Left lung (tissue), 14 donors: ENCODE measurements around the gene PTRHD1. TPM values are rescaled to one million over a fixed set of nuclear protein-coding genes. Genes with fewer than 3 reads are reported as not detected.

Source experiments
- ATAC-seq: fragments of 200-7000 bp; cut with Tn5 transposase; one replicate; pipeline ENCODE4 v1.9.1; 2020; ENCODE audit warnings: moderate library complexity
- DNase-seq, 4 donors: peaks; one replicate each; pipeline ENCODE4 v3.0.0-alpha.2; 2013 to 2020
- H3K27ac ChIP-seq, 2 donors: fragments of 200-600 bp; sonication (generic) in 1 of 2; one replicate each; pipeline versions ENCODE4 v1.5.0 to v1.8.0; 2020 to 2021
- H3K27me3 ChIP-seq, 2 donors: fragments of 200-600 bp; sonication (generic) in 1 of 2; one replicate each; pipeline versions ENCODE4 v1.5.0 to v1.8.0; 2020 to 2021
- H3K36me3 ChIP-seq, 2 donors: fragments of 200-600 bp; sonication (generic) in 1 of 2; one replicate each; pipeline versions ENCODE4 v1.5.0 to v1.8.0; 2020 to 2021
- H3K4me1 ChIP-seq, 2 donors: fragments of 200-600 bp; one replicate each; pipeline ENCODE4 v1.8.0; 2021
- H3K4me3 ChIP-seq, 2 donors: fragments of 200-600 bp; sonication (generic) in 1 of 2; one replicate each; pipeline versions ENCODE4 v1.5.0 to v1.8.0; 2020 to 2021; ENCODE audit warnings: mild to moderate bottlenecking in 1 of 2
- H3K9me3 ChIP-seq, 2 donors: fragments of 200-600 bp; sonication (generic) in 1 of 2; one replicate each; pipeline versions ENCODE4 v1.5.0 to v1.8.0; 2020 to 2021
- CTCF ChIP-seq, 2 donors: fragments of 200-600 bp; sonication (generic) in 1 of 2; IDR thresholded peaks; one replicate each; pipeline versions ENCODE4 v1.5.0 to v1.8.0; 2021; ENCODE audit warnings: antibody characterized with exemption in 2 of 2
- intact Hi-C, 2 donors: fragments of 100-400 bp; cut with DNase I; formaldehyde crosslinking; loops; one replicate each; pipeline versions ENCODE4 v1.11.2 to v1.14.2; 2022
- long read RNA-seq, 12 donors: library from polyadenylated mRNA in 2 of 12; unstranded in 2 of 12; transcript quantifications; one replicate each; pipeline ENCODE4 v2.0.0 and lab custom pipeline, GENCODE V29; 2019 to 2026
- polyA plus RNA-seq, 6 donors: library from polyadenylated mRNA; unstranded; fragments of 120-200 nt; gene quantifications; one replicate each; pipeline ENCODE4 v1.2.1, GENCODE V29; 2013; ENCODE audit not compliant: insufficient read length in 6 of 6
- total RNA-seq, 2 donors: library from RNA; stranded (reverse); fragmentation: NEBNext Ultra II Directional; extraction: Animal tissue kit (Norgen Biotek cat#: 25700); gene quantifications; one replicate each; pipeline ENCODE4 v1.2.1, GENCODE V29; 2021
- donor health status: DM: no; HTN: yes; CAD: no.
- donor health status: DM: no; HTN: no; CAD: no.

Gene PTRHD1
- total RNA-seq: 10 to 100 TPM; 31.3 to 45.0 TPM
- 10 to 100 TPM; 47.6 to 62.6 (median 51.7) TPM for polyA plus RNA-seq
- long read RNA-seq, donor 1, transcript PTRHD1-201 (2 exons, 1,105 nt): major isoform, 119 of 120 reads
- long read RNA-seq, donor 1, partial matches to known transcripts: 0 of 120 reads
- long read RNA-seq, donor 1, other reads (novel, unspliced or antisense): 0 of 120 reads
- long read RNA-seq, donor 2, transcript PTRHD1-201 (2 exons, 1,105 nt): major isoform, 89 of 115 reads
- long read RNA-seq, donor 2, partial matches to known transcripts: 26 of 115 reads
- long read RNA-seq, donor 2, other reads (novel, unspliced or antisense): 0 of 115 reads
- long read RNA-seq, donor 3, transcript PTRHD1-201 (2 exons, 1,105 nt): major isoform, 102 of 118 reads
- long read RNA-seq, donor 3, partial matches to known transcripts: 15 of 118 reads
- long read RNA-seq, donor 3, other reads (novel, unspliced or antisense): 0 of 118 reads
- long read RNA-seq, donor 4, transcript PTRHD1-201 (2 exons, 1,105 nt): major isoform, 63 of 64 reads
- long read RNA-seq, donor 4, partial matches to known transcripts: 1 of 64 reads
- long read RNA-seq, donor 4, other reads (novel, unspliced or antisense): 0 of 64 reads
- long read RNA-seq, donor 5, transcript PTRHD1-201 (2 exons, 1,105 nt): major isoform, 115 of 131 reads
- long read RNA-seq, donor 5, partial matches to known transcripts: 15 of 131 reads
- long read RNA-seq, donor 5, other reads (novel, unspliced or antisense): 0 of 131 reads
- long read RNA-seq, donor 6, transcript PTRHD1-201 (2 exons, 1,105 nt): major isoform, 195 of 196 reads
- long read RNA-seq, donor 6, partial matches to known transcripts: 0 of 196 reads
- long read RNA-seq, donor 6, other reads (novel, unspliced or antisense): 0 of 196 reads
- long read RNA-seq, donor 7, transcript PTRHD1-201 (2 exons, 1,105 nt): major isoform, 69 of 78 reads
- long read RNA-seq, donor 7, partial matches to known transcripts: 9 of 78 reads
- long read RNA-seq, donor 7, other reads (novel, unspliced or antisense): 0 of 78 reads
- long read RNA-seq, donor 8, transcript PTRHD1-201 (2 exons, 1,105 nt): major isoform, 55 of 55 reads
- long read RNA-seq, donor 8, partial matches to known transcripts: 0 of 55 reads
- long read RNA-seq, donor 8, other reads (novel, unspliced or antisense): 0 of 55 reads
- long read RNA-seq, donor 9, partial matches to known transcripts: 0 of 2 reads
- long read RNA-seq, donor 9, other reads (novel, unspliced or antisense): 0 of 2 reads
- long read RNA-seq, donor 10, transcript PTRHD1-201 (2 exons, 1,105 nt): major isoform, 54 of 55 reads
- long read RNA-seq, donor 10, partial matches to known transcripts: 0 of 55 reads
- long read RNA-seq, donor 10, other reads (novel, unspliced or antisense): 1 of 55 reads
- long read RNA-seq, donor 11, transcript PTRHD1-201 (2 exons, 1,105 nt): major isoform, 79 of 79 reads
- long read RNA-seq, donor 11, partial matches to known transcripts: 0 of 79 reads
- long read RNA-seq, donor 11, other reads (novel, unspliced or antisense): 0 of 79 reads
- long read RNA-seq, donor 12, transcript PTRHD1-201 (2 exons, 1,105 nt): major isoform, 64 of 64 reads
- long read RNA-seq, donor 12, partial matches to known transcripts: 0 of 64 reads
- long read RNA-seq, donor 12, other reads (novel, unspliced or antisense): 0 of 64 reads

- Histone ChIP-seq H3K27ac (peak within 1 kb of the TSS; percentile 99), H3K27me3 (no peaks in the 10 kb centered on the region), H3K9me3 (no peaks in the 10 kb centered on the region), H3K4me1 (peaks cover 6 to 33% of the 10 kb centered on the region in 2 donors), H3K36me3 (peaks cover 0 to 12% of the 10 kb centered on the region in 2 donors), H3K4me3 (peak within 1 kb of the TSS; percentile 76 to 80)
- DNase-seq: peak; percentile 97 to 99 (median 98)
- peak; percentile 97 for ATAC-seq
- TF ChIP-seq CTCF (IDR thresholded peaks at IDR 0.05): peak; percentile 54 to 56
- intact Hi-C loops: no loop called here
These were observed at the start of gene PTRHD1, which contains the start of gene CENPO for GRCh38 chr2:24792874-24793760. PTRHD1 (minus strand) TSS chr2:24793391; CDS start chr2:24793377, 14 bp downstream. CENPO (plus strand) TSS chr2:24793425; CDS start chr2:24793920, 495 bp downstream.

DNA sequence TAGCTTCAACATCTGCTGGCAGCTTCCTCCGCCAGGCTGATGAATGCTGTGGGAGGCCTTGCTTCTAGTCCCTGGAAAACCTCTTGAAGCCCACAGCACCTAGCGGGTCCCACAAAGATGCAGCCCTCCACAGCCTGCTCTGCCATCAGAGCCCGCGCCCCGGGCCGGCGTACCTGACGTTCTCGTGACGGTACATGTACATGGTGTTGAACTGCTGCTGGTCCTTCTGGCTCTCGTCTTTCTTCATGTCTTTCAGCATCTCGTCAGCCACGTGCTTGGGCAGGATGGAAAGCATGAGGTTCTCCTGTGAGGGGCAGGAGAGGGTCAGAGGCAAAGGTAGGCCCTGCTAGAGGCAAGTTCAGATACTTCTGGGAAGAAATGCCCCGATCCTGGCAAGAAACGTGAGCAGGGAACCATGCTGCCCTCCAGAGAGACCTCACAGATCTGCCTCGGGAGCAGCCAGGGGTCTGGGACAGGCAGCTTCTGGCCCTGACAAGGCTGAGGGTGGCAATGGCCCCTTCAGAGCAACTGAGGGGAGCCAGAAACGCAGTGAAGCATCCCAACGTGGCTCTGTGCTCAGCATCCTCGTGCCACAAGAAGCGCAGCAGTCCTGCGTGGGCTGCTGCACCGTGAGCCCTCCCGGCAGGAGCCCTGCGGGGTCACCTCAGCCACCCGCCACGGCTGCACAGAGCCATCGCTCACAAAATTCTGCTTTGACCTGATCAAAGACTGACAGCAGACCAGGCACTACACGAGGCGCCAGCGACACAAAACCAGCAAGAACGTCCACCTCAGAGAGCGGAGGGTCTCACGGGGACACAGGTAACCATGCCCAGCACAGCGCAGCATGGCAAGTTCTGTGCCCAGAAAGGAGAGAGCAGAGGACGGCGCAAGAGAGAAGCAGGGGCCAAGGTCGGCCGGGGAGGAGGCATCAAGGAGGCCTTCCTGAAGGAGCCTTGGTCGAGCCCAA, 49.2 kb upstream of the PTRHD1 start:
- no peak for DNase-seq
- no peak for ATAC-seq
- Histone ChIP-seq H3K4me3 (no peak overlapping the region), H3K4me1 (no peaks in the 10 kb centered on the region), H3K27ac (no peak overlapping the region), H3K9me3 (no peaks in the 10 kb centered on the region), H3K27me3 (no peaks in the 10 kb centered on the region), H3K36me3 (peaks cover 0 to 7% of the 10 kb centered on the region in 2 donors)
- TF ChIP-seq CTCF (IDR thresholded peaks at IDR 0.05): no peak
- intact Hi-C loops: no loop called here

DNA sequence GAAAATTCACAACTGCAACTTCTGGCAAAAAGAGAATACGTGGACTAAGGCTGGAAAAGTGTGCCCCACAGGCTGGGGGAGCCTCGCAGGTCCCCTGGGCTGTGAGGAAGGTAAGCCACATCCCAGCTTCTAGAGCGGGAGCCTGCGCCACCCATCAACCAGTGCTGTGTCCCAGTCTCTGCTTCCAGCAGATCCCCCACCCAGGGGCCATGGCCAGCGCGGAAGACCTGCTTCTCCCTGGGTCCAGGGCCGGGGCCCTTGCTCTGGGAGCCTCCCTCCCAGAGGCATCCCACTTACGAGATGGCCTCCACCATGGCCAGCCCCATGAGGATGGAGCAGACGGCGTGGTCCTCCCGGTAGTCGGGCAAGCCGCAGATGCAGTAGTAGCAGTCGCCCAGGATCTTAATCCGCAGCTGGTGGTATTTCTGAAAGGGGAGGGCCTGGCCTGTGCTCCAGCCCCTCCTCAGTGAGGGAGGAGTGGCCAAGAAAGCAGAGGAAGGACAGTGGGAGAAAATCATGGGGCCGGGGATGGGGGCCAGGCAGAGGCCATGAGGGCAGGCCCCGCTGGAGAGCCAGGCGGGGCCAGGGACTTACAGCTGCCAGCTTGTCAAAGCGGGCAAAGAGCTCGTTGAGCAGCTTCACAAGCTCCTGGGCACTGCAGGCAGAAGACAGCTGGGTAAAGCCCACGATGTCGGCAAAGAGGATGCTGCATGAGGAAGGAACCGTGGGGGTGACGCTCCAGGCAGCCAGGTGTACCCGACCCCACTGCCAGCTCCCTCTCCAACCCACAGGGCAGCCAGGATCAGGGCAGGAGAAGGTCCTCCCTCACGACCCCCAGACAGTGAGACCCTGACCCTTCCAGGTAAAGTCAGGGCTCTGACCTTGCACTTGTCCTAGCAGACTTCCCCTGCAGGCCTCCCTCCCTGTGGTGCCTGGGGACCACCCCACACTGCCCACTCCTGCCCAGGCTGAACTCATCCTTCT, 48.1 kb upstream of the PTRHD1 start:
- ATAC-seq: no peak
- H3K36me3 ChIP-seq: peaks cover 0 to 13% of the 10 kb centered on the region in 2 donors
- DNase-seq: no peak
- no peaks in the 10 kb centered on the region for H3K27me3 ChIP-seq
- TF ChIP-seq CTCF (IDR thresholded peaks at IDR 0.05): no peak
- H3K27ac ChIP-seq: no peak overlapping the region
- H3K4me1 ChIP-seq: no peaks in the 10 kb centered on the region
- intact Hi-C loops: no loop called here
- H3K4me3 ChIP-seq: no peak overlapping the region
- no peaks in the 10 kb centered on the region for H3K9me3 ChIP-seq
